Caki2 (cell line): ENCODE results near the gene NPTXR. TPM values are rescaled to one million over a fixed set of nuclear protein-coding genes. Genes with fewer than 3 reads are reported as not detected.

ENCODE experiments used
- total RNA-seq: library from RNA; depleted of rRNA; stranded (reverse); fragments of >200 nt; shearing (Covaris generic); gene quantifications from 2 replicates; pipeline ENCODE4 v1.2.3, GENCODE V29; 2014; ENCODE audit warnings: low replicate concordance; rRNA removed

The NPTXR gene
- total RNA-seq, 1 experiment from 2014 or later = 6.7 TPM

Other genes starting within 250 kb of the NPTXR start
- 0.24 and 2.3 TPM in 2 replicates for gene FAM227A, start 187.6 kb downstream of the NPTXR start, total RNA-seq
- gene CBY1, start 187.4 kb downstream of the NPTXR start, total RNA-seq = 45.1 and 84.5 TPM in 2 replicates
- gene TOMM22, start 162.1 kb downstream of the NPTXR start, total RNA-seq = 124 and 162 TPM in 2 replicates
- gene JOSD1, start 143.1 kb downstream of the NPTXR start, total RNA-seq = 88.1 and 113 TPM in 2 replicates
- 14.0 and 19.3 TPM in 2 replicates for gene GTPBP1, start 138.1 kb downstream of the NPTXR start, total RNA-seq
- 96.0 and 110 TPM in 2 replicates for gene SUN2, start 88.0 kb downstream of the NPTXR start, total RNA-seq
- 48.0 and 49.9 TPM in 2 replicates for gene DNAL4, start 49.9 kb downstream of the NPTXR start, total RNA-seq
- gene CBX6, start 28.2 kb upstream of the NPTXR start, total RNA-seq = 59.5 and 63.9 TPM in 2 replicates
- not detected in 2 replicates for gene APOBEC3A, start 113.6 kb upstream of the NPTXR start, total RNA-seq
- 19.1 and 20.1 TPM in 2 replicates for gene APOBEC3B, start 138.3 kb upstream of the NPTXR start, total RNA-seq
- 3.5 and 6.5 TPM in 2 replicates for gene APOBEC3C, start 170.2 kb upstream of the NPTXR start, total RNA-seq
- gene APOBEC3D, start 177.1 kb upstream of the NPTXR start, total RNA-seq = 5.7 and 6.1 TPM in 2 replicates
- gene APOBEC3F, start 196.8 kb upstream of the NPTXR start, total RNA-seq = 1.7 and 3.5 TPM in 2 replicates
- 14.7 and 15.5 TPM in 2 replicates for gene APOBEC3G, start 233.2 kb upstream of the NPTXR start, total RNA-seq